HL-60 (cell line): ENCODE data around the gene NR1H4.

Source experiments
- DNase-seq, 2 experiments: peaks; one replicate each; pipeline ENCODE4 v3.0.0-alpha.2; 2010 to 2020; ENCODE audit warnings: low read depth in 1 of 2, low spot score in 1 of 2
- H3K27ac ChIP-seq: fragments of 250-450 bp; sonication (Bioruptor Pico); replicated peaks from 2 replicates; pipeline ENCODE4 v1.5.1; 2020; ENCODE audit warnings: mild to moderate bottlenecking, moderate library complexity
- H3K27me3 ChIP-seq: fragments of 250-450 bp; sonication (Bioruptor Pico); 2 replicates; pipeline ENCODE4 v1.5.1; 2021; ENCODE audit warnings: mild to moderate bottlenecking, moderate library complexity; ENCODE audit not compliant: insufficient read depth, poor library complexity, severe bottlenecking
- H3K4me3 ChIP-seq: replicated peaks from 2 replicates; pipeline ENCODE4 v1.5.1; 2011; ENCODE audit warnings: mild to moderate bottlenecking, control low read depth, low read length; ENCODE audit not compliant: insufficient read depth
- GABPA ChIP-seq: IDR thresholded peaks from 2 replicates; pipeline ENCODE4 v1.6.1; 2012; ENCODE audit warnings: low read depth
- POLR2AphosphoS5 ChIP-seq: IDR thresholded peaks from 2 replicates; pipeline ENCODE4 v1.6.1; 2012; ENCODE audit warnings: low read depth
- SPI1 ChIP-seq: IDR thresholded peaks from 2 replicates; pipeline ENCODE4 v1.6.1; 2012; ENCODE audit warnings: low read depth, mild to moderate bottlenecking, borderline replicate concordance
- TF ChIP-seq, protein P1 (sequence below): IDR thresholded peaks from 2 replicates; pipeline ENCODE4 v1.6.1; 2012; ENCODE audit warnings: low read depth; ENCODE audit not compliant: insufficient replicate concordance
- TF ChIP-seq, protein P2 (sequence below): IDR thresholded peaks from one replicate; pipeline ENCODE4 v1.5.1; 2011; ENCODE audit warnings: low read length, control low read depth, inconsistent platforms; ENCODE audit not compliant: insufficient read depth

Gene NR1H4

DNA sequence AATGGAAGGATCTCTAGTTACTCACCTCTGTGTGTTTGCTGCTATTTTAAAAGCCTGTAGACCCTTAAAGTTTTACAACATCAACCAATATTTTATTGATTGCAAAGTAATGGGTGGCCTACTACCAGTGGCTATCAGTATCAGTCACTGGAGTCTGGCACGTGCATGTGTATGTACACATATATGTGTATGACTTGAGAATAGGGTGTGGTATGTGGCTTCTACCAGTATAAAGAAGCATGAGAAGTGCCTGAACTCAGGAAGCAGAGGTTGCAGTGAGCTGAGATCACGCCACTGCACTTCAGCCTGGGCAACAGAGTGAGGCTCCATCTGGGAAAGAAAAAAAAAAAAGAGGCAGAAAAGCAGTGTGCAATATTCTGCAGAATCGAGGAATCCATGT, 54.4 kb downstream of the NR1H4 start:
- Histone ChIP-seq H3K4me3 (no peak overlapping the region), H3K27me3 (no peaks in the 10 kb centered on the region), H3K27ac (no peak overlapping the region)
- no peak for DNase-seq
- TF ChIP-seq, protein P1, sequence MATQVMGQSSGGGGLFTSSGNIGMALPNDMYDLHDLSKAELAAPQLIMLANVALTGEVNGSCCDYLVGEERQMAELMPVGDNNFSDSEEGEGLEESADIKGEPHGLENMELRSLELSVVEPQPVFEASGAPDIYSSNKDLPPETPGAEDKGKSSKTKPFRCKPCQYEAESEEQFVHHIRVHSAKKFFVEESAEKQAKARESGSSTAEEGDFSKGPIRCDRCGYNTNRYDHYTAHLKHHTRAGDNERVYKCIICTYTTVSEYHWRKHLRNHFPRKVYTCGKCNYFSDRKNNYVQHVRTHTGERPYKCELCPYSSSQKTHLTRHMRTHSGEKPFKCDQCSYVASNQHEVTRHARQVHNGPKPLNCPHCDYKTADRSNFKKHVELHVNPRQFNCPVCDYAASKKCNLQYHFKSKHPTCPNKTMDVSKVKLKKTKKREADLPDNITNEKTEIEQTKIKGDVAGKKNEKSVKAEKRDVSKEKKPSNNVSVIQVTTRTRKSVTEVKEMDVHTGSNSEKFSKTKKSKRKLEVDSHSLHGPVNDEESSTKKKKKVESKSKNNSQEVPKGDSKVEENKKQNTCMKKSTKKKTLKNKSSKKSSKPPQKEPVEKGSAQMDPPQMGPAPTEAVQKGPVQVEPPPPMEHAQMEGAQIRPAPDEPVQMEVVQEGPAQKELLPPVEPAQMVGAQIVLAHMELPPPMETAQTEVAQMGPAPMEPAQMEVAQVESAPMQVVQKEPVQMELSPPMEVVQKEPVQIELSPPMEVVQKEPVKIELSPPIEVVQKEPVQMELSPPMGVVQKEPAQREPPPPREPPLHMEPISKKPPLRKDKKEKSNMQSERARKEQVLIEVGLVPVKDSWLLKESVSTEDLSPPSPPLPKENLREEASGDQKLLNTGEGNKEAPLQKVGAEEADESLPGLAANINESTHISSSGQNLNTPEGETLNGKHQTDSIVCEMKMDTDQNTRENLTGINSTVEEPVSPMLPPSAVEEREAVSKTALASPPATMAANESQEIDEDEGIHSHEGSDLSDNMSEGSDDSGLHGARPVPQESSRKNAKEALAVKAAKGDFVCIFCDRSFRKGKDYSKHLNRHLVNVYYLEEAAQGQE, result no peak

- H3K4me3 ChIP-seq, result no peak overlapping the region
- TF ChIP-seq POLR2AphosphoS5 (no peak), SPI1 (no peak), GABPA (no peak)
- TF ChIP-seq, protein P2, sequence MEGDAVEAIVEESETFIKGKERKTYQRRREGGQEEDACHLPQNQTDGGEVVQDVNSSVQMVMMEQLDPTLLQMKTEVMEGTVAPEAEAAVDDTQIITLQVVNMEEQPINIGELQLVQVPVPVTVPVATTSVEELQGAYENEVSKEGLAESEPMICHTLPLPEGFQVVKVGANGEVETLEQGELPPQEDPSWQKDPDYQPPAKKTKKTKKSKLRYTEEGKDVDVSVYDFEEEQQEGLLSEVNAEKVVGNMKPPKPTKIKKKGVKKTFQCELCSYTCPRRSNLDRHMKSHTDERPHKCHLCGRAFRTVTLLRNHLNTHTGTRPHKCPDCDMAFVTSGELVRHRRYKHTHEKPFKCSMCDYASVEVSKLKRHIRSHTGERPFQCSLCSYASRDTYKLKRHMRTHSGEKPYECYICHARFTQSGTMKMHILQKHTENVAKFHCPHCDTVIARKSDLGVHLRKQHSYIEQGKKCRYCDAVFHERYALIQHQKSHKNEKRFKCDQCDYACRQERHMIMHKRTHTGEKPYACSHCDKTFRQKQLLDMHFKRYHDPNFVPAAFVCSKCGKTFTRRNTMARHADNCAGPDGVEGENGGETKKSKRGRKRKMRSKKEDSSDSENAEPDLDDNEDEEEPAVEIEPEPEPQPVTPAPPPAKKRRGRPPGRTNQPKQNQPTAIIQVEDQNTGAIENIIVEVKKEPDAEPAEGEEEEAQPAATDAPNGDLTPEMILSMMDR, result no peak
- TF ChIP-seq, protein P1, result no peak
- H3K27ac ChIP-seq, result no peak overlapping the region
- no peak for DNase-seq
- no peaks in the 10 kb centered on the region for H3K27me3 ChIP-seq
Measured at GRCh38 chr12:100528471-100529127, 54.9 kb downstream of the NR1H4 start.

- Histone ChIP-seq H3K27ac (no peak overlapping the region), H3K27me3 (no peaks in the 10 kb centered on the region), H3K4me3 (no peak overlapping the region)
- DNase-seq, result no peak
- TF ChIP-seq, protein P2, result no peak
- TF ChIP-seq, protein P1, result no peak
- TF ChIP-seq GABPA (no peak), SPI1 (no peak), POLR2AphosphoS5 (no peak)
Measured at GRCh38 chr12:100529756-100530350, 56.2 kb downstream of the NR1H4 start.
